ENCODE results near the gene PAPSS2. TPM values are rescaled to one million over a fixed set of nuclear protein-coding genes. Genes with fewer than 3 reads are reported as not detected.
"Not testable (repeated sequence)": the region's sequence is repeated elsewhere in the genome, so short reads cannot be mapped to it uniquely, and the experiment has no call there.

PAPSS2 gene
- total RNA-seq, 1 experiment from 2014 or later = 14.6 TPM

DNA sequence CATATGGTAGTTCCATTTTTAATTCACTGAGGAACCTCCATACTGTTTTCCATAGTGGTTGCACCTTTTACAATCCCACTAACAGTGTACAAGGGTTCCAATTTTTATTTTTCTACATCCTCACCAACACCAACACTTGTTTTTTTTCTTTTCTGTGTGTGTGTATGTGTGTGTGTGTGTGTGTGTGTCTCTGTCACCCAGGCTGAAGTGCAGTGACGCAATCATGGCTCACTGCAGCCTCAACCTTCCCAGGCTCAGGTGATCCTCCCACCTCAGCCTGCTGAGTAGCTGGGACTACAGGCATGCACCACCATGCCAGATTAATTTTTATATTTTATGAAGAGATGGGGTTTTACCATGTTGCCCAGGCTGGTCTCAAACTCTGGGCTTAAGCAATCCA lies 78.6 kb downstream of the PAPSS2 start:
- H3K9ac ChIP-seq (ENCODE audit: low read length); RAD21 ChIA-PET (ENCODE audit: low non-redundant PET in 1 of 2, low total read pairs in 2 of 2, uncharacterized antibody in 2 of 2, unreplicated experiment in 2 of 2); H4K20me1 ChIP-seq (ENCODE audit: insufficient read depth); intact Hi-C loops (cut with micrococcal nuclease); H3K27ac ChIP-seq (ENCODE audit: low read depth, low read length); DNase-seq (ENCODE audit: low read depth, low spot score); H3K9me3 ChIP-seq (ENCODE audit: control insufficient read depth in 1 of 2, insufficient read depth in 1 of 2, low read depth in 1 of 2, low read length in 2 of 2); H3K79me2 ChIP-seq (ENCODE audit: insufficient read depth, low read length); ATAC-seq; CTCF ChIA-PET; H3K4me1 ChIP-seq (ENCODE audit: control insufficient read depth in 1 of 2, insufficient read depth in 2 of 2, low read length in 2 of 2); H3K27me3 ChIP-seq (ENCODE audit: insufficient read depth, low read length); H3K4me2 ChIP-seq (ENCODE audit: low read length); H3K36me3 ChIP-seq (ENCODE audit: control insufficient read depth in 1 of 2, insufficient read depth in 2 of 2, low read length in 2 of 2); BruUV-seq (replicated peaks); POLR2A ChIA-PET; H2AFZ ChIP-seq (ENCODE audit: low read depth, low read length, poor library complexity, severe bottlenecking); H3K4me3 ChIP-seq (replicated peaks in 1 of 2; ENCODE audit: low read depth in 1 of 2, low read length in 2 of 2); H3K9me2 ChIP-seq (ENCODE audit: insufficient read depth): not testable (repeated sequence)
- peak; percentile 27; the same call in 1 of the 2 replicates for TF ChIP-seq CEBPB (IDR thresholded peaks at IDR 0.05; ENCODE audit: low read depth)

DNA sequence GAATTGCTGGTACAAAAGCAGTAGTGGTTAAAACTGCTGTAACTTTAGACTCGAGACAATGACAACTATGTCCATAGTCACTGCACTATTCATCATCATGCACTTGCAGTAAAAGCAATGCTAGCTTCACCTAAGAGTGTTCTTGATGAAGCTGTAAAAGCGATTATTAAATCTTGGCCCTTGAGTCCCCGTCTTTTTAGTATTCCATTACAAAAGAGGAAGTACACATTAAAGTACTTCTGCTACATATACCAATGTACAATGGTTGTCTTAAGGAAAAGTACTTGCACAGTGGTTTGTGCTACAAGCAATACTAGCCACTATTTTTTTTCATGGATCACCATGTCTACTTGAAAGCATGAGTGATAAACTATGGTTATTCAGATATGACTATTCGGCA lies 80.0 kb downstream of the PAPSS2 start:
- no peaks in the 10 kb centered on the region for H3K36me3 ChIP-seq (ENCODE audit: control insufficient read depth in 1 of 2, insufficient read depth in 2 of 2, low read length in 2 of 2)
- ChIA-PET RAD21 (ENCODE audit: low non-redundant PET in 1 of 2, low total read pairs in 2 of 2, uncharacterized antibody in 2 of 2, unreplicated experiment in 2 of 2) (no interaction called here), POLR2A (no interaction called here), CTCF (no interaction called here)
- DNase-seq (ENCODE audit: low read depth, low spot score) (no peak), ATAC-seq (no peak)
- H3K4me3 ChIP-seq (replicated peaks in 1 of 2; ENCODE audit: low read depth in 1 of 2, low read length in 2 of 2) = no peak overlapping the region
- intact Hi-C loops (cut with micrococcal nuclease) = no loop called here
- H2AFZ ChIP-seq (ENCODE audit: low read depth, low read length, poor library complexity, severe bottlenecking) = no peak overlapping the region
- no TSS peak for BruUV-seq (replicated peaks)
- no peak overlapping the region for H3K9ac ChIP-seq (ENCODE audit: low read length)
- no peak overlapping the region for H3K4me2 ChIP-seq (ENCODE audit: low read length)
- peaks cover 4 to 5% of the 10 kb centered on the region in 2 experiments for H3K4me1 ChIP-seq (ENCODE audit: control insufficient read depth in 1 of 2, insufficient read depth in 2 of 2, low read length in 2 of 2)
- no peak overlapping the region for H3K27ac ChIP-seq (ENCODE audit: low read depth, low read length)
- H3K9me2 ChIP-seq (ENCODE audit: insufficient read depth) = no peaks in the 10 kb centered on the region
- no peaks in the 10 kb centered on the region for H3K9me3 ChIP-seq (ENCODE audit: control insufficient read depth in 1 of 2, insufficient read depth in 1 of 2, low read depth in 1 of 2, low read length in 2 of 2)
- TF ChIP-seq, protein P1, sequence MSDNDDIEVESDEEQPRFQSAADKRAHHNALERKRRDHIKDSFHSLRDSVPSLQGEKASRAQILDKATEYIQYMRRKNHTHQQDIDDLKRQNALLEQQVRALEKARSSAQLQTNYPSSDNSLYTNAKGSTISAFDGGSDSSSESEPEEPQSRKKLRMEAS (IDR thresholded peaks at IDR 0.05) = no peak
- TF ChIP-seq, protein P2, sequence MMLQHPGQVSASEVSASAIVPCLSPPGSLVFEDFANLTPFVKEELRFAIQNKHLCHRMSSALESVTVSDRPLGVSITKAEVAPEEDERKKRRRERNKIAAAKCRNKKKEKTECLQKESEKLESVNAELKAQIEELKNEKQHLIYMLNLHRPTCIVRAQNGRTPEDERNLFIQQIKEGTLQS (IDR thresholded peaks at IDR 0.05) = no peak
- TF ChIP-seq EZH2 (IDR thresholded peaks at IDR 0.05) = no peak
- TF ChIP-seq, protein P3, sequence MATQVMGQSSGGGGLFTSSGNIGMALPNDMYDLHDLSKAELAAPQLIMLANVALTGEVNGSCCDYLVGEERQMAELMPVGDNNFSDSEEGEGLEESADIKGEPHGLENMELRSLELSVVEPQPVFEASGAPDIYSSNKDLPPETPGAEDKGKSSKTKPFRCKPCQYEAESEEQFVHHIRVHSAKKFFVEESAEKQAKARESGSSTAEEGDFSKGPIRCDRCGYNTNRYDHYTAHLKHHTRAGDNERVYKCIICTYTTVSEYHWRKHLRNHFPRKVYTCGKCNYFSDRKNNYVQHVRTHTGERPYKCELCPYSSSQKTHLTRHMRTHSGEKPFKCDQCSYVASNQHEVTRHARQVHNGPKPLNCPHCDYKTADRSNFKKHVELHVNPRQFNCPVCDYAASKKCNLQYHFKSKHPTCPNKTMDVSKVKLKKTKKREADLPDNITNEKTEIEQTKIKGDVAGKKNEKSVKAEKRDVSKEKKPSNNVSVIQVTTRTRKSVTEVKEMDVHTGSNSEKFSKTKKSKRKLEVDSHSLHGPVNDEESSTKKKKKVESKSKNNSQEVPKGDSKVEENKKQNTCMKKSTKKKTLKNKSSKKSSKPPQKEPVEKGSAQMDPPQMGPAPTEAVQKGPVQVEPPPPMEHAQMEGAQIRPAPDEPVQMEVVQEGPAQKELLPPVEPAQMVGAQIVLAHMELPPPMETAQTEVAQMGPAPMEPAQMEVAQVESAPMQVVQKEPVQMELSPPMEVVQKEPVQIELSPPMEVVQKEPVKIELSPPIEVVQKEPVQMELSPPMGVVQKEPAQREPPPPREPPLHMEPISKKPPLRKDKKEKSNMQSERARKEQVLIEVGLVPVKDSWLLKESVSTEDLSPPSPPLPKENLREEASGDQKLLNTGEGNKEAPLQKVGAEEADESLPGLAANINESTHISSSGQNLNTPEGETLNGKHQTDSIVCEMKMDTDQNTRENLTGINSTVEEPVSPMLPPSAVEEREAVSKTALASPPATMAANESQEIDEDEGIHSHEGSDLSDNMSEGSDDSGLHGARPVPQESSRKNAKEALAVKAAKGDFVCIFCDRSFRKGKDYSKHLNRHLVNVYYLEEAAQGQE (IDR thresholded peaks at IDR 0.05; ENCODE audit: low read depth) = no peak
- no peak for TF ChIP-seq CBX3 (IDR thresholded peaks at IDR 0.05; ENCODE audit: low read depth)
- TF ChIP-seq ELF1 (IDR thresholded peaks at IDR 0.05; ENCODE audit: borderline replicate concordance, low read depth) = no peak
- no peak for TF ChIP-seq EGR1 (IDR thresholded peaks at IDR 0.05; ENCODE audit: low read depth)
- no peak for TF ChIP-seq FOSL1 (IDR thresholded peaks at IDR 0.05; ENCODE audit: low read depth)
- no peak for TF ChIP-seq ZNF274 (IDR thresholded peaks at IDR 0.05; ENCODE audit: low read depth, low read length)
- TF ChIP-seq, protein P4, sequence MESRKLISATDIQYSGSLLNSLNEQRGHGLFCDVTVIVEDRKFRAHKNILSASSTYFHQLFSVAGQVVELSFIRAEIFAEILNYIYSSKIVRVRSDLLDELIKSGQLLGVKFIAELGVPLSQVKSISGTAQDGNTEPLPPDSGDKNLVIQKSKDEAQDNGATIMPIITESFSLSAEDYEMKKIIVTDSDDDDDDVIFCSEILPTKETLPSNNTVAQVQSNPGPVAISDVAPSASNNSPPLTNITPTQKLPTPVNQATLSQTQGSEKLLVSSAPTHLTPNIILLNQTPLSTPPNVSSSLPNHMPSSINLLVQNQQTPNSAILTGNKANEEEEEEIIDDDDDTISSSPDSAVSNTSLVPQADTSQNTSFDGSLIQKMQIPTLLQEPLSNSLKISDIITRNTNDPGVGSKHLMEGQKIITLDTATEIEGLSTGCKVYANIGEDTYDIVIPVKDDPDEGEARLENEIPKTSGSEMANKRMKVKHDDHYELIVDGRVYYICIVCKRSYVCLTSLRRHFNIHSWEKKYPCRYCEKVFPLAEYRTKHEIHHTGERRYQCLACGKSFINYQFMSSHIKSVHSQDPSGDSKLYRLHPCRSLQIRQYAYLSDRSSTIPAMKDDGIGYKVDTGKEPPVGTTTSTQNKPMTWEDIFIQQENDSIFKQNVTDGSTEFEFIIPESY (IDR thresholded peaks at IDR 0.05; ENCODE audit: extremely low read depth, insufficient replicate concordance, low read length) = no peak
- TF ChIP-seq SRF (IDR thresholded peaks at IDR 0.05; ENCODE audit: low read depth) = no peak
- no peak for TF ChIP-seq POLR2A (IDR thresholded peaks at IDR 0.05; ENCODE audit: borderline replicate concordance, extremely low read depth, insufficient read depth, insufficient read length)
- no peak for TF ChIP-seq SIN3A (IDR thresholded peaks at IDR 0.05; ENCODE audit: low read depth)
- H4K20me1 ChIP-seq (ENCODE audit: insufficient read depth) = no peaks in the 10 kb centered on the region
- no peaks in the 10 kb centered on the region for H3K79me2 ChIP-seq (ENCODE audit: insufficient read depth, low read length)
- H3K27me3 ChIP-seq (ENCODE audit: insufficient read depth, low read length) = no peaks in the 10 kb centered on the region
